ENCODE results near the gene SWSAP1.

Gene SWSAP1

DNA sequence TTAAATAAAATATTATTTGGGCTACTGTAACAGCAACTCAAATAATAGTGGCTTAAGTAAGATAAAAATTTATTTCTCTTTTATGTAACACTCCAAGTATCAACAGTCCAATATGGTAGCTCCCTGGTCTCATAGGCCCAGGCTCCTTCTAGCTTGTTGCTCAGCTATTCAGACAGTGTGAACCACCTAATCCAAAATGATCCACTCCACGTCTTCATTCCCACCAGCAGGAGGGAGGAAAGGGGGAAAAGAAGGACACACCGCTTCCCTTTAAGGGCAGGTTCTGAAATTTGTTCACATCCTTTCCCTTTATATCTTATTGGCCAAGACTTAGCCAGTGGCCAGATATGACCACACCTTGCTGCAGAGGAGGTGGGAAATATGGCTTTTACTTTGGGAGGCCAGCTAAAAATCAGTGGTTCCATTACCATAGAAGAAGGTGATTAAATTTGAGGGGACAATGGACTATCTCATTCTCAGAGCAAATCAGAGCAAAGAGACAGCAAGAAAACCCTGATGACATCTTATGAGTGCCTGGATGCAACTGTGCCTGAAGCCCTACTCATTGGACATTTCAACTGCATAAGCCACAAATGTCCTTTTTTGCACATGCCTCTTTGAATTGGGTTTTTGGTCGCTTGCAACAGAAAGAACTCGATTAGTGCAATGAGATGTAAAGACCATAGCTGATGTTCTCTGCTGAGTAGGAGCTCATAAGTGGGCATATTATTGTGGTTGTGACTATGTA, 16.6 kb downstream of the SWSAP1 start:
- no peak overlapping the region for H3K4me3 ChIP-seq (ENCODE audit: low read depth, low read length)
- TF ChIP-seq, protein P1, sequence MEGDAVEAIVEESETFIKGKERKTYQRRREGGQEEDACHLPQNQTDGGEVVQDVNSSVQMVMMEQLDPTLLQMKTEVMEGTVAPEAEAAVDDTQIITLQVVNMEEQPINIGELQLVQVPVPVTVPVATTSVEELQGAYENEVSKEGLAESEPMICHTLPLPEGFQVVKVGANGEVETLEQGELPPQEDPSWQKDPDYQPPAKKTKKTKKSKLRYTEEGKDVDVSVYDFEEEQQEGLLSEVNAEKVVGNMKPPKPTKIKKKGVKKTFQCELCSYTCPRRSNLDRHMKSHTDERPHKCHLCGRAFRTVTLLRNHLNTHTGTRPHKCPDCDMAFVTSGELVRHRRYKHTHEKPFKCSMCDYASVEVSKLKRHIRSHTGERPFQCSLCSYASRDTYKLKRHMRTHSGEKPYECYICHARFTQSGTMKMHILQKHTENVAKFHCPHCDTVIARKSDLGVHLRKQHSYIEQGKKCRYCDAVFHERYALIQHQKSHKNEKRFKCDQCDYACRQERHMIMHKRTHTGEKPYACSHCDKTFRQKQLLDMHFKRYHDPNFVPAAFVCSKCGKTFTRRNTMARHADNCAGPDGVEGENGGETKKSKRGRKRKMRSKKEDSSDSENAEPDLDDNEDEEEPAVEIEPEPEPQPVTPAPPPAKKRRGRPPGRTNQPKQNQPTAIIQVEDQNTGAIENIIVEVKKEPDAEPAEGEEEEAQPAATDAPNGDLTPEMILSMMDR (IDR thresholded peaks at IDR 0.05; ENCODE audit: borderline replicate concordance, insufficient read depth, low read depth, low read length), result no peak

DNA sequence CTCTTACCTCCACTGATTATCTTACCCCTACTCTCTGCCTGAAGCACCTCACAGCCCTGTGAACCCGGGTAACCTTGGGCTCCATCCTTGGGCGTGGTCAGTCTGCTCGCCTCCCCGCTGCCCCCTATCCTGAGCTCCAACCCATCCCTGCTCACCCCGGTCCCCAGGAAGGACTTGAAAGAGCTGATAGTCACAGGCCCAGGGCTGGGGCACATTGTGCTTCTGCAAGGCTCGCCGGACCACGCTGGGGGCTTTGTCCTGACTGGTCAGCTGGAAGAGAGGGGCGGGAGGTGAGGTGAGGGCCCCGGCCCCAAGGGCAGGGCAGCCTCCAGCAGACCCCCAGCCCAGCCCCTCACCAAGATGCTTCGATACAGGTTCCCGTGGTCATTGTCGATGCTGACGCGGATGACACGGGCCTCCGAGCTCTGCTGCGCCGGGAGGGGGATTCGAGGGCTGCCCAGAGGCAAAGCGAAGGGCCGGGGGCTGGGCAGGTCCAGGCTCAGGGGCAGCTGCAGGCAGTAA, 22.7 kb downstream of the SWSAP1 start:
- H3K4me3 ChIP-seq (ENCODE audit: low read depth, low read length), result no peak overlapping the region
- TF ChIP-seq, protein P1 (IDR thresholded peaks at IDR 0.05; ENCODE audit: borderline replicate concordance, insufficient read depth, low read depth, low read length), result no peak

DNA sequence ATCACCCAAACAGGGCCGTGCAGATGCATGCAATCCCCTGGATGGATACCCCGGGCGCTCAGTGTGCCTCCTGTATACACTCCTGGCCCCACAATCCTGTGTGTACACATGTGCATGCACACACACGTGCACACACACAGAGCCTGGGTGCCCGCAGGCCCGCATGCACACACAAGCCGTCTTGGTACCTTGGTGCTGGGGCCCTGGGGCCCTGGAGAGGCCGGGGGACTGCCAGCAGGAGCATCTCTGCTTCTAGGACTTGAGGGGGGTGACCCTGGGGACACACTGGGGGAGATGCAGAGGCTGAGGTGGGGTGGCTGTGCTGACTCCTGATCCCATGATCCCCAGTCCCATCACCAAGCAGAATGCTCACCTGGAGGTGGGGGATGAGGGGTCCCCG, 25.2 kb downstream of the SWSAP1 start:
- TF ChIP-seq, protein P1 (IDR thresholded peaks at IDR 0.05; ENCODE audit: borderline replicate concordance, insufficient read depth, low read depth, low read length), result no peak

DNA sequence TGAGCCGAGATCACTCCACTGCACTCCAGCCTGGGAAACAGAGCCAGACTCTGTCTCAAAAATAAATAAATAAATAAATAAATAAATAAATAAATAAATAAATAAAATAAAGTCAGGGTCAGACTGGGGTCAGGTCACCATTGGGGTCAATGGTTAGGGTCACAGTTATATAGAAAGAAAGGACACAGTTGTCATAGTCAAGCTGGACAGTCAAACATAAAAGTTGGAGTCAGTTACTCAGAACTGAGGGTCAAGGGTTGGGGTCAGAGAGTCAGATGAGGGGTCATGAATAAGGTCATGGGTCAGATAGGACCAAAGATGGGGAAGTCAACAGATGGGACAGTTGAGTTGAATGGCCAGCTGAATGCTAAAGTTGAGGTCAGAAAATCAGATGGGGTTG, 26.3 kb downstream of the SWSAP1 start:
- no peak overlapping the region for H3K4me3 ChIP-seq (ENCODE audit: low read depth, low read length)
- TF ChIP-seq, protein P1 (IDR thresholded peaks at IDR 0.05; ENCODE audit: borderline replicate concordance, insufficient read depth, low read depth, low read length), result no peak

More for the DNA sequence above, 25.2 kb downstream of the SWSAP1 start:
- no peak overlapping the region for H3K4me3 ChIP-seq (ENCODE audit: low read depth, low read length)

DNA sequence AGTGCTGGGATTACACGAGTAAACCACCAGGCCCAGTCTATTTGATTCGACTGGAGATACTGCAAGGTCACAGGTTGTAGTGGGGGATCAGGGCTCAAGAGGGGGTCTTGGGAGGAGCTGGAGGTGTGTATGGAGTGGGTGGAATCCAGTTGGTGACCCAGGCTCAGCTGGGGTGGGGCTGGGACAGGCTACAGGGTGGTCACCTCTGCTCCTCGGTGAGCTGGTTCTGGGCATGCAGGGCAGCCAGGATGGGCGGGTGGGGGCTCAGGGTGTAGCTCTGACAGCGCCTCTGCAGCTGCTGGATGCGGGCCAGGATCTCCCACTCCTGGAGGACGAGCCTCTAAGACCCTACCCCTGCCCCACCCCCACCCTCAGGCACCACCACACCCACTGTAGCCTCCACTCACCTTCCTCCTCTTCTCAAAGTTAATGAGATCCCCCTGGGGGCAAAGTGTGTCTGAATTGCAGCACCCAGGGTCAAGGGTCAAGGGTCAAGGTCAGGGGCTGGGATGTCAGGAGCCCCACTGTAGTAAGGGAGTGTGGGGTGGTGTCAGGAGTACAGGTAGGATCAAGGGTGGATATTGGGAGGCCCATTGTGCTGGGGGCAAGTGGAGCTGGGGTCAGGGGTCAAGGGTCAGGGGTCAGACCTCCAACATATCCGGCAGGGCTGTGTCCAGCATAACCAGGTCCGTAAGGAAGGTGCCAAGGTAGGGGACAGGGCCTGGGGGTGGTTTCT, 27.5 kb downstream of the SWSAP1 start:
- TF ChIP-seq, protein P1 (IDR thresholded peaks at IDR 0.05; ENCODE audit: borderline replicate concordance, insufficient read depth, low read depth, low read length), result no peak
- no peak overlapping the region for H3K4me3 ChIP-seq (ENCODE audit: low read depth, low read length)

DNA sequence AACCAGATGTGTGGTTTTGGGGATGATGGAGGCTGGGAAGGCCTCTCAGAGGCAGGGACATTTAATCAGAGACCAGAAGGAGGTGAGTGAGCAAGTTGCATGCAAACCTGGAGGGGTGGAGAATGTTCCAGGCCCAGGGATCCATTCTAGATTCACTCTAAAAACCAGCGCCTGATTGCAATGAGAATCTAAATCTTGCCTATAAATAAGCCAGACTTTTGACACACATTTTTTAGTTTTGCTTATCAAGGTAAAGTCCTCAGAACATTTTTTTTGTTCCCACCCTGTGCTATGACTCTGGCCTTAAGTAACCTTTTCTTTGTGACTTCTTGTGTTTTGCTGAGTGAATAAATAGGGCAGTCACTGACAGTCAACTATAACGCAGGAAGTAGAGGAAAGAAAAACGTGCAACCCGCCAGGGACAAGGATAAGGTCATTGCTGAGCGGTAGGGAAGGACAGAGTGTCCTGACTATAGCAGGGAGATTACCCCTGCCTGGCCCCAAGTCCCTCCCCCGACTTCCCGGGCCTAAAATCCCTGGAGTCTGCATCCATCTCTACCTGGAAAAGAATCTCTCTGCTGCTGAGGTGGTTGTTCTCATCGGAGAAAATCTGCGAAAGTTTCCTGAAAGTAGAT, 30.2 kb downstream of the SWSAP1 start:
- TF ChIP-seq, protein P1 (IDR thresholded peaks at IDR 0.05; ENCODE audit: borderline replicate concordance, insufficient read depth, low read depth, low read length), result no peak
- H3K4me3 ChIP-seq (ENCODE audit: low read depth, low read length), result no peak overlapping the region
